ENCODE measurements around the gene TPBGL. TPM values are rescaled to one million over a fixed set of nuclear protein-coding genes. Genes with fewer than 3 reads are reported as not detected.

Gene TPBGL
- total RNA-seq, 1 donor from 2014 or later = 2.3 TPM

DNA sequence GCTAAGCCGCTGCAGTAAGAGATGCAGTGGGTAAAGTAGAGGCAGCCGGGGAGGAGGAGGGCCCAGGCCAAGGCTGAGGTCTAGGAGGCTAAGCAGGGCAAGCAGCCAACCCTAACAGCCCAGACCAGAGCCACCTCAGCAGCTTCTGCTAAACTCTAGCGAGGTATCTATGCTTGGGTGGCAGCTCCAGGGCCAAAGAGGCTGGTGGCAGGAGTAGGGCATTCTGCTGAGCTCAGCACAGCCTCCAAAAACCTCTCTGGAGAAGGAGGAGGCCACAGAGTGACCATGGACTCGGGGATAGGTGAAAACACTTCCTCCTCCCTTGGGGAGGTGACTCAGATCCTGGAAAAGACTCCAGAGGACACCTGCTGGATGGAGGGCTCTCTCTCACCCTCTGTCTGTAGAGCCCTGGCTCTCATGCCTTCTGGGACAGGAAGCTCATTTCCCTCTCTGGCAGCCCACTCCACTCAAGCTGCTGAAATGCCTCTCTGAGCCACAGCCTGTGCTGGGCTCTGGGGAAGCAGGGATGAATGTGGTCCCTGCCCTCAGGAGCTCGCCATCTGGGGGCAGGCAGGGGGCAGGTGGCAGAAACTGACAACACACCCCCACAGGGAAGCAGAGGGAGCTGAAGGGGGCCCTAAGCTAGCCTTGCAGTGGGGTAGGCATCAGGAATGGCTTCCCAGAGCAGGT lies 16.5 kb upstream of the TPBGL start:
- TF ChIP-seq, protein P1, sequence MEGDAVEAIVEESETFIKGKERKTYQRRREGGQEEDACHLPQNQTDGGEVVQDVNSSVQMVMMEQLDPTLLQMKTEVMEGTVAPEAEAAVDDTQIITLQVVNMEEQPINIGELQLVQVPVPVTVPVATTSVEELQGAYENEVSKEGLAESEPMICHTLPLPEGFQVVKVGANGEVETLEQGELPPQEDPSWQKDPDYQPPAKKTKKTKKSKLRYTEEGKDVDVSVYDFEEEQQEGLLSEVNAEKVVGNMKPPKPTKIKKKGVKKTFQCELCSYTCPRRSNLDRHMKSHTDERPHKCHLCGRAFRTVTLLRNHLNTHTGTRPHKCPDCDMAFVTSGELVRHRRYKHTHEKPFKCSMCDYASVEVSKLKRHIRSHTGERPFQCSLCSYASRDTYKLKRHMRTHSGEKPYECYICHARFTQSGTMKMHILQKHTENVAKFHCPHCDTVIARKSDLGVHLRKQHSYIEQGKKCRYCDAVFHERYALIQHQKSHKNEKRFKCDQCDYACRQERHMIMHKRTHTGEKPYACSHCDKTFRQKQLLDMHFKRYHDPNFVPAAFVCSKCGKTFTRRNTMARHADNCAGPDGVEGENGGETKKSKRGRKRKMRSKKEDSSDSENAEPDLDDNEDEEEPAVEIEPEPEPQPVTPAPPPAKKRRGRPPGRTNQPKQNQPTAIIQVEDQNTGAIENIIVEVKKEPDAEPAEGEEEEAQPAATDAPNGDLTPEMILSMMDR (IDR thresholded peaks at IDR 0.05; ENCODE audit: partially characterized antibody, unreplicated experiment) = no peak
- Mint-ChIP-seq H3K4me3 (ENCODE audit: unreplicated experiment) (no peak overlapping the region), H3K9me3 (ENCODE audit: unreplicated experiment) (no peaks in the 10 kb centered on the region), H3K36me3 (ENCODE audit: unreplicated experiment) (no peaks in the 10 kb centered on the region), H3K27me3 (ENCODE audit: unreplicated experiment) (peaks cover 5% of the 10 kb centered on the region), H3K4me1 (ENCODE audit: low read depth, unreplicated experiment) (peaks cover 6% of the 10 kb centered on the region), H3K27ac (ENCODE audit: unreplicated experiment) (no peak overlapping the region)
- DNase-seq = no peak

DNA sequence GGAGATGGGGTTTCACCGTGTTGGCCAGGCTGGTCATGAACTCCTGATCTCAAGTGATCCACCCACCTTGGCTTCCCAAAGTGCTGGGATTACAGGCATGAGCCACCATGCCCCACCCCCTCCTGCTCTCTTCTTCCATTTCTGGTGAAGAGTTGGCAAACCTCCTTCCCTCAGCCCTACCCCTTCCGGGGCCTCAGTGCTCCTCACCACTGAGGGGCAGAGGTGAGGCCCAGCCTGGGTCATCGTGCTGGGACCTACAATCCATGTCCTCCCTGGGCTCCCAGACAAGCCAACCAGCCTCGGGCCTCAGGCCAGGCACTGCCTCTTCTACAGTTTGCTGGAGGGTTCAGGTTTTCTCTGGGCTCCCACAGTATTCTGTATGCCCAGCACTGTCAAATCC lies 14.8 kb upstream of the TPBGL start:
- TF ChIP-seq, protein P1 (IDR thresholded peaks at IDR 0.05; ENCODE audit: partially characterized antibody, unreplicated experiment) = no peak
- no peak for DNase-seq
- no peaks in the 10 kb centered on the region for H3K9me3 Mint-ChIP-seq (ENCODE audit: unreplicated experiment)
- H3K4me3 Mint-ChIP-seq (ENCODE audit: unreplicated experiment) = no peak overlapping the region
- peaks cover 5% of the 10 kb centered on the region for H3K27me3 Mint-ChIP-seq (ENCODE audit: unreplicated experiment)
- H3K27ac Mint-ChIP-seq (ENCODE audit: unreplicated experiment) = no peak overlapping the region
- H3K36me3 Mint-ChIP-seq (ENCODE audit: unreplicated experiment) = no peaks in the 10 kb centered on the region
- peaks cover 16% of the 10 kb centered on the region for H3K4me1 Mint-ChIP-seq (ENCODE audit: low read depth, unreplicated experiment)

DNA sequence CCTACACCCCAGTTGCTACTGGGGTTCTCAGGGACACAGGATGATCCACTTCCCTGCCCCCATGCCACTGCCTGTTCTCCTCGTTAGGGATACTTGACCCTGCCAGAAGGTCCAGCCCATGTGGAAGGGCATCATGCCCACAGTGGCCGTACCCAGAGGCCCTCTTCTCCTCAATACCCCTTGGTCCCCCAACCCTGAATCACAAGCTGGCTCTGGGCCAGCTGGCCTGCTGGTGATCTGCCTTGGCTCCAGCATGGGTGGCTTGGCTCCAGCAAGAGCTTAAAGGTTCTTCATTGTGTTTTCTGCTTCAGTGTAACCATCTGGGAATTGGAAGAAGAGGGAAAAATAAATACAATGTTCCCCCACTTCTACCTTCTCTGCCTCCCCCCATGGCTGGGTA lies 11.1 kb upstream of the TPBGL start:
- Mint-ChIP-seq H3K27ac (ENCODE audit: unreplicated experiment) (no peak overlapping the region), H3K4me1 (ENCODE audit: low read depth, unreplicated experiment) (peaks cover 22% of the 10 kb centered on the region), H3K9me3 (ENCODE audit: unreplicated experiment) (peaks cover 4% of the 10 kb centered on the region), H3K36me3 (ENCODE audit: unreplicated experiment) (peaks cover 11% of the 10 kb centered on the region), H3K4me3 (ENCODE audit: unreplicated experiment) (no peak overlapping the region), H3K27me3 (ENCODE audit: unreplicated experiment) (peaks cover 4% of the 10 kb centered on the region)
- TF ChIP-seq, protein P1 (IDR thresholded peaks at IDR 0.05; ENCODE audit: partially characterized antibody, unreplicated experiment) = no peak
- no peak for DNase-seq

DNA sequence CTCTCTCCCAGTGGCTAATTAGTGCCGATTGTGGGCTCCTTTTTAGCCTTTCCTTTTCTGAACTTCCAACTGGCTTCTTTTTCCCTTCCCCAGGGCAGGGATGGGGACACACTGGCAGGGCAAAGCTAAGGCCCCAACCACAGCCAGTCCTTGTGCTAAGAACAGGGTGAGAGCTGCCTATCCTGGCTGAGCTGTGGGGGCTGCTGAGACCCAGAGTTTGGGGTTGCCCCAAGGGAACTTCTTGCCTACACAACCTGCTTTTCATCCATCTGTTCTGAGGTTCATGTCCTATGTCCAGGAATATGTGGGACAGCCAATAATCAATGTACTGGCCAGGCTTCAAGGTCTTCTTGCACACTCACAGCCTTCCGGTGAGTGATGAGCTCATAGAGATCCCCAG lies 10.0 kb upstream of the TPBGL start:
- H3K36me3 Mint-ChIP-seq (ENCODE audit: unreplicated experiment) = peaks cover 12% of the 10 kb centered on the region
- no peak for DNase-seq
- H3K27ac Mint-ChIP-seq (ENCODE audit: unreplicated experiment) = no peak overlapping the region
- TF ChIP-seq, protein P1 (IDR thresholded peaks at IDR 0.05; ENCODE audit: partially characterized antibody, unreplicated experiment) = no peak
- H3K4me3 Mint-ChIP-seq (ENCODE audit: unreplicated experiment) = no peak overlapping the region
- H3K9me3 Mint-ChIP-seq (ENCODE audit: unreplicated experiment) = peaks cover 4% of the 10 kb centered on the region
- peaks cover 17% of the 10 kb centered on the region for H3K4me1 Mint-ChIP-seq (ENCODE audit: low read depth, unreplicated experiment)
- H3K27me3 Mint-ChIP-seq (ENCODE audit: unreplicated experiment) = peaks cover 4% of the 10 kb centered on the region

DNA sequence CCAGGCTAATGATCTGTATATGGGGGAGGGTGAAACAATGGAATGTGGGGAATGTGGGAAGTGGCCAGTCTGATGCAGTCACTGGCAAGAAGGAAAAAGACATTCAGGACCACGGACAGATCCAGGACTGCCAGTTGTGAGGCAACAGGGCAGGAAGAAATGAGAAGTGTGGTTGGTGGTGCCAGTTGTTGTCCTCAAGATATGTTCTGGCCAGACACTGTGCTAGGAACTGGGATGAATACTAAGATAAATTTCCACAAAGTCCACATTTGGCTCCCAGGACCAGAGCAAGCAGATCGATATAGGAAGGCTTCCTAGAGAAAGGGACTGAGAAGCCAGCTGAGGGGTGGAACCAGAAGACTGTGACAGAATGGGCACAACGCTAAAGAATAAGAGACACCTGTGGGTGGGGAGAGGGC lies 6.8 kb upstream of the TPBGL start:
- H3K27ac Mint-ChIP-seq (ENCODE audit: unreplicated experiment) = peak overlapping the region; percentile 28
- H3K36me3 Mint-ChIP-seq (ENCODE audit: unreplicated experiment) = peaks cover 12% of the 10 kb centered on the region
- H3K27me3 Mint-ChIP-seq (ENCODE audit: unreplicated experiment) = peaks cover 12% of the 10 kb centered on the region
- TF ChIP-seq, protein P1 (IDR thresholded peaks at IDR 0.05; ENCODE audit: partially characterized antibody, unreplicated experiment) = no peak
- peaks cover 35% of the 10 kb centered on the region for H3K4me1 Mint-ChIP-seq (ENCODE audit: low read depth, unreplicated experiment)
- DNase-seq = no peak
- peaks cover 4% of the 10 kb centered on the region for H3K9me3 Mint-ChIP-seq (ENCODE audit: unreplicated experiment)
- no peak overlapping the region for H3K4me3 Mint-ChIP-seq (ENCODE audit: unreplicated experiment)

All from glutamatergic neuron (in vitro differentiated cells).